Activated T-helper 1 cell treated with Interleukin-2 at 50 U/mL for 16 hours (primary cell): Measurements from ENCODE around the gene KSR1.

Experiments
- DNase-seq: peaks from one replicate; pipeline ENCODE4 v3.0.0-alpha.2; 2020; ENCODE audit warnings: low read depth

Gene KSR1

GRCh38 chr17:27569884-27570577, 113.8 kb downstream of the KSR1 start:
- no peak for DNase-seq

GRCh38 chr17:27570578-27570914, 114.3 kb downstream of the KSR1 start:
- no peak for DNase-seq

GRCh38 chr17:27571563-27572352, 115.5 kb downstream of the KSR1 start:
- DNase-seq: no peak

GRCh38 chr17:27572665-27573064, 116.4 kb downstream of the KSR1 start:
- DNase-seq: no peak

DNA sequence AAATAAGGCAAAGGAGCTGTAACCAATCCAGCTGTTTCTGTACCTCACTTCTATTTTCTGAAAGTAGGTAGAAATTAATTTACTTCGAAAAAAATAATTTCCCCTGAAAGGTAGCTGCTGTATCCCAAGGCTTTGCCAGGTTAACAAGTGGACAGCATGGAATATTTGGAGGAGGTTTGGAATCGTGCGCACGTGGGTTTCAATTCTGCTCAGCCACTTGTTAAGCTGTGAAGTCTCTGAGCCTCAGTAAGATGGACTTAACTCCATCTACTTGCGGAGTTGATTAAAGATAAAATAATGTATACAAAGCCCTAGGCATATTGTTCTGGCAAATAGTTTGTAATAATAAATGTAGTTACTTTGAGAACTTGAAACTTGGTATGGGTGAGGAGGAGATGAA, 117.3 kb downstream of the KSR1 start:
- DNase-seq: no peak

DNA sequence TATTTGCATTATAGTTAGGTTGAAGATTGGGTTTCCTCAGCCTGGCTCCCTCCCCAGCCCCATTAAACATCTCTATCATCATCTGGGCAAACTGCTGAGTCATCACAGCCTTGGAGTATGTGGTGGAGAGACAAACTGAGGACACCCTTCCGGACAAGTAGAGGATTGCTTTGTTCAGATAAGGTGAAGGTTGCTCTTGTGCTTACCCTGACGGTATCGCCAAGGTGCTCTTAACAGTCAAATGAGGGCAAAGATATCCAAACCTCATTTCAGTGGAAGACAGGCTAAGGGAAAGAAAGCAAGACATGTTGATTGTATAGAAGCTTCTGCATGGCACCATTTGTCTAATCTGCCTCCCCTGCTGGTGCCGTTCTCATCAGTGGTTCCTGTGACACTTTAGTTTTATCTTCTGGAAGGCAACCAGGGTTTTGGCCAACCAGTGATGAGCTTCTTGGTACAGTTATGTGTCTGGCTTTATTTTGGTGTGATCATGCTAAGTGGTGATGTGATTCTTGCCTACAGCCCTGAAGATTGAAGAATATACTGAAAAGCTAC, 117.8 kb downstream of the KSR1 start:
- no peak for DNase-seq

DNA sequence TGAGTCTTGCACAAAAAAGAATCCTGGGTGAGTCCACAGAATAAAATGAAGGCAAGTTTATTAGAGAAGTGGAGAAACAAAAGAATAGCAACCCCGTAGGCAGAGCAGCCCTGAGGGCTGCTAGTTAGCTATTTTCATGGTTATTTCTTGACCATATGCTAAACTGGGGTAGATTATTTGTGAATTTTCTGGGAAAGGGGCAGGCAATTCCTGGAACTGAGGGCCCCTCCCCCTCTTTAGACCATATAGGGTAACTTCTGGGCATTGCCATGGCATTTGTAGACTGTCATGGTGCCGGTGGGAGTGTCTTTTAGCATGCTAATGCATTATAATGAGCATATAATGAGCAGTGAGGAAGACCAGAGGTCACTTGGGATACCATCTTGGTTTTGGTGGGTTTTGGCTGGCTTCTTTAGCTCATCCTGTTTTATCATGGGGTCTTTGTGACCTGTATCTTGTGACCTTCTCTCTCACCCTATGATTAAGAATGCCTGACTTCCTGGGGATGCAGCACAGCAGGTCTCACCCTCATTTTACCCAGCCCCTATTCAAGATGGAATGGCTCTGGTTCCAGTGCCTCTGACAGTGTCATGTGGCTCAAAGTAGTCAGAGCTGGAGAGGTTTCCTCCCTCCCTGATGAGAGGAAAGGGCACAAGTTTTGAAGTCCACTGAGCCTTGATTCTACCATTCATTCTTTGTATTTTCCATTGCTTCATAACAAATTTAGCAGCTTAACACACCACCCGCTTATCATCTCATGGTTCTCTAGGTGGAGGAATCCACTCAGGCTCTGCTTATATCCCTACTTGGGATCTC, 119.1 kb downstream of the KSR1 start:
- DNase-seq: no peak

- no peak for DNase-seq
Observed at GRCh38 chr17:27575912-27576252, 119.6 kb downstream of the KSR1 start.

DNA sequence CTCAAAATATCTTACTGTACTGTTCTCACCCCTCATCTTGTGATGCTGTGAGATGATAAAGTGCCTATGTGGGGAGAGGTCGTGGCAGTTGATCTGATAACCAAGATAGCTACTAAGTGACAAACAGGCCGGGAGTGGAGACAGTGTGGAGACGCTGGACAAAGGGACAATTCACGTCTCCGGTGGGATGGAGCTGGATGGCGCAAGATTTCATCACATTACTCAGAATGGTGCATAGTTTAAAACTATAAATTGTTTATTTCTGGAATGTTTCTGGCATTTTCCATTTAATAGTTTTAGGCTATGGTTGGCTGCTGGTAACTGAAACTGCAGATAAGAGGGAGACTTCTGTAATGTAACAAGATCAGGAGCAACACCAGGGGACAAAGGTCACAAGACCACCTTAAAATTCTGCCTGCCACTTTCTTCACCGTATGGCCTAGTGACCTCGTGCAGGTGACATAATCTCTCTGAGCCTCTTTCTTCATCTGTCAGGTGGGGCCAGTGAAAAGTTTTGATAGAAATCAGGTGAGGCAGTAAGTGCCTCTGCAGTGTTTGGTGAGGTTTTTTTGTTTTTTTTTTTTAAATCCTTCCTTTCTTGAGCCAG, 120.3 kb downstream of the KSR1 start:
- no peak for DNase-seq

GRCh38 chr17:27577121-27577761, 121.0 kb downstream of the KSR1 start:
- no peak for DNase-seq

GRCh38 chr17:27577884-27578717, 121.9 kb downstream of the KSR1 start:
- DNase-seq: no peak

DNA sequence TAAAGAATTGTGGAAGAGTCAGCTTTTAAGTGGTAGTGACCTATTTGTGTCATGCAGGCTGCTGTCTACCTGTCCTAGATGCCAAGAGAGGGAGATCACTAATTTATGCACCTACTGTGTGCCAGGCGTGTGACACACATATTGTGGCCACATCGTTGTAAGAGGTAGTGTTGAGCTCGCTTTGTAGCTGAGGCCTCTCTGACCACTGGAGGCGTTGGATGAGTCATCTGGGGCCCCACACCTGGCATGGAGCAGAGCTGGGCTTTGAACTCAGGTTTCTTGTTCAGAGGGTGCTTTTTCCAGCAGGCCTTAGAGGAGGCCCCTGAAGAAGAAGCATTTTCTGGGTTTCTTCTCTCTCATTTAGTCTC, 122.5 kb downstream of the KSR1 start:
- no peak for DNase-seq

- no peak for DNase-seq
Observed at GRCh38 chr17:27579304-27579703, 123.1 kb downstream of the KSR1 start.

DNA sequence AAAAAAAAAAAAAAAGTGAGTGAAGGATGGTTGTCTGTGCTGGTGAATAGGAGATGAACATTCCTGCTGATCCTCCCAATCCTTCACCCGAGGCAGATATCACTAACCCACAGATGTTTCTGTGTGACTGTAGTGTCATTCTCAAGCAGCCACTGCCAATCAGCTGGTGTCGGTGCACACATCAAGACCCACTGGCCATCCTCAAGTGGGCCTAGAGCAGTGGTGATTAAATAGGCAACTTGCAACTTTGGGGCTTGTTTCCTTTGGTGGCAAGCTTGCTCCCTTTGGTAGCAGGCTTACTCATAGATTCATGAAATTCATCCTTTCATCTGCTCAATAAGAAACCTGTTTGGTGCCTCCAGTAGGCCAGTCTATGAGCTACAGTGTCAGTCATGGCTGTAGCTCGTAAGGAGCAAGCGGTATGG, 123.7 kb downstream of the KSR1 start:
- no peak for DNase-seq

DNA sequence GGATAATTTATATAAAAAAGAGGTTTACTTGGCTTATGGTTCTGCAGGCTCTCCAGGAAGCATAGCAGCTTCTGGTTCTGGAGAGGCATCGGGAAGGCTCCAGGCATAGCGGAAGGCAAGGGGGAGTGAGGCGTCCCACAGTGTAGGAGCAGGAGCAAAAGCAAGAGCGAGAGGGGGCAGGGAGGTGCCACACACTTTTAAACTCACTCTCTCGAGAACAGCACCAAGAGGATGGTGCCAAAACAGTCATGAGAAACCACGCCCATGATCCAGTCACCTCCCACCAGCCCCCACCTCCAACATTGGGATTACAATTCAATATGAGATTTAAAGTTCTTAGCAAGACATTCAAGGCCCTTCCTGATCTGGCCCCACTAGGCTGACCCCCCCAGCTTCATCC, 124.8 kb downstream of the KSR1 start:
- DNase-seq: no peak

- no peak for DNase-seq
Observed at GRCh38 chr17:27582696-27583095, 126.4 kb downstream of the KSR1 start.

GRCh38 chr17:27585153-27585681, 129.0 kb downstream of the KSR1 start:
- no peak for DNase-seq

GRCh38 chr17:27585792-27586191, 129.5 kb downstream of the KSR1 start:
- no peak for DNase-seq

DNA sequence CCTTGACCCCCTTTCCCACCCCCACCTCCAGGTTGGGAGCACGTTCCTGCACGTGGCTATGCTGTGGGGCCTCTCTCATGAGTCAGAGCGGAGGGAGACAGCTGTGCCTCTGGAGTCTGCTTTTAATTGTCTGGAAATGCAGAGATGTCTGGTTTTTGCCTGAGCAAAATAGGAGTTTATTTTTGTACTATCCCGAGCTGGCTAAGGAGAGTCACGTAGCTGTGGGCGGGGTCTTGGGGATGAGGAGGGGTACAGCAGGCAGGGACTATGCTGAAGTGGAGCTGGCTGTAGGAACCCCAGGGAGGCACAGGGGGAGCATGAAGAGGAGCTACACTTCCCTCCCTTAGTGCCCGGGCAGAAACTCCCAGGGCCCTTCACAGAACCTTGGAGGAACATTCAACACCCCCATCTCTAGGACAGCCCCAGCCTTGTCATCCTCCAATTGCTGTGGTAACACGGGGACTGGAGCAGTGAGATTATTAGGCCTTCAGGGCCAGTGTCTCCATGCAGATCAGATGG, 130.0 kb downstream of the KSR1 start:
- no peak for DNase-seq

DNA sequence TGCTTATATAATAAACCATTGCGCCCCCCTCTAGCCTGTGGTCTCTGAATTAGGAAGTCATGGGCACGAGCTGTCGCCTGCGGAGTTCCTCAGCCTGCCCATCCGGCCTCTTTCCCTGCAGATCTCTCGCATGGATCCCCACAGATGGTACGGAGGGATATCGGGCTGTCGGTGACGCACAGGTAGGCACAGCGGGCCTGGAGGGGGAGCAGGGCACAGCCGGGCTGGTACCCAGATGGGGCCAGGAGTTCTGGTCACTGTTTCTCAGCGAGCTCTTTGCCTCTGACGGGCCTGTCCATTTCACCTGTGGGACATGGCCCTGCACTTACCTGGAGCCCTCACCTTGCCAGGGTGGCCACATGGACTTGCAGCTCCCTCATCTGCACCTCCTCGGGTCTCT, 132.1 kb downstream of the KSR1 start:
- DNase-seq: no peak
